Suprapubic skin (tissue), 4 donors: Measurements from ENCODE around the gene MBTPS2. TPM values are rescaled to one million over a fixed set of nuclear protein-coding genes. Genes with fewer than 3 reads are reported as not detected.

Experiments
- DNase-seq, 2 donors: peaks; one replicate each; pipeline ENCODE4 v3.0.0-alpha.2; 2019; ENCODE audit warnings: low spot score in 2 of 2
- H3K27ac ChIP-seq: fragments of 200-600 bp; sonication (generic); one replicate; pipeline ENCODE4 v1.5.1; 2019
- H3K27me3 ChIP-seq: fragments of 200-600 bp; sonication (generic); one replicate; pipeline ENCODE4 v1.5.1; 2019
- H3K36me3 ChIP-seq: fragments of 200-600 bp; sonication (generic); one replicate; pipeline ENCODE4 v1.5.1; 2019
- H3K4me1 ChIP-seq: fragments of 200-600 bp; sonication (generic); one replicate; pipeline ENCODE4 v1.5.1; 2019
- H3K4me3 ChIP-seq: fragments of 200-600 bp; sonication (generic); one replicate; pipeline ENCODE4 v1.5.1; 2019; ENCODE audit warnings: mild to moderate bottlenecking
- H3K9me3 ChIP-seq: fragments of 200-600 bp; sonication (generic); one replicate; pipeline ENCODE4 v1.5.1; 2019
- EP300 ChIP-seq: sonication (generic); formaldehyde crosslinking; IDR thresholded peaks from one replicate; pipeline ENCODE4 v1.6.1; 2017; ENCODE audit warnings: antibody characterized with exemption
- POLR2A ChIP-seq, 2 donors: fragments of 450-650 bp; IDR thresholded peaks; one replicate each; pipeline ENCODE4 v1.6.1; 2017; ENCODE audit warnings: antibody characterized with exemption in 2 of 2, mild to moderate bottlenecking in 2 of 2, moderate library complexity in 2 of 2
- POLR2AphosphoS5 ChIP-seq, 3 donors: sonication (generic); formaldehyde crosslinking; IDR thresholded peaks; one replicate each; pipeline ENCODE4 v1.6.1; 2017; ENCODE audit warnings: antibody characterized with exemption in 3 of 3
- WGBS: methylation state at CpG from one replicate; pipeline ENCODE4 v1.1.5; 2018; 5-methylcytosine and 5-hydroxymethylcytosine counted together
- total RNA-seq, 4 donors: library from RNA; depleted of rRNA; stranded (reverse); fragments of >200 nt; gene quantifications; one replicate each; pipeline ENCODE4 v1.1.0, GENCODE V29; 2016
- TF ChIP-seq, protein P1 (sequence below), 2 donors: fragments of 200-600 bp in 1 of 2; fragments of 450-650 bp in 1 of 2; sonication (generic) in 1 of 2; IDR thresholded peaks; one replicate each; pipeline ENCODE4 v1.5.1; 2016 to 2019; ENCODE audit warnings: antibody characterized with exemption in 2 of 2, mild to moderate bottlenecking in 1 of 2, moderate library complexity in 1 of 2

MBTPS2 gene
- total RNA-seq, 4 donors from 2014 or later = 4.5 to 8.7 (median 5.7) TPM

DNA sequence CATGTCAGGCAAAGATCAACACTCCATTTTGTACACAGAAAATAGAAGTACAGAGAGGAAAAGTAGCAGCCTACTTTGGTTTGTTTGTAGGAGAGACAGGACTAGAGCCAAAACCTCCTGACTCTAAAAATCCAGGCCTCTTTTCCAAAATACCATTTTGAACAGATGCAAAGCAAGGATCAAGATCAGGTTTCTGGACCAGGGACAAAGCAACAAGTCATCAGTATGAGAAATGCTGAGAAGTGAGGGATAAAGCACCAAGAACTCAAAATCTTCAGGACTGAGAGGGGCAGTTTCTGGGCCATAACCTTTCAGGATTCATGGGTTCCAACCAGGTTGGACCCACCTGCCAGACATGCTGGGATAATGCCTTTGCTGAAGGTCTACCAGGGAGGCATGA, 36.6 kb upstream of the MBTPS2 start:
- no peak overlapping the region for H3K27ac ChIP-seq
- no peaks in the 10 kb centered on the region for H3K9me3 ChIP-seq
- H3K4me3 ChIP-seq = no peak overlapping the region
- no peaks in the 10 kb centered on the region for H3K36me3 ChIP-seq
- H3K4me1 ChIP-seq = no peaks in the 10 kb centered on the region
- no peaks in the 10 kb centered on the region for H3K27me3 ChIP-seq
- DNase-seq = no peak
- no peak for TF ChIP-seq EP300
- TF ChIP-seq POLR2AphosphoS5 (IDR thresholded peaks at IDR 0.05) = no peak
- TF ChIP-seq, protein P1, sequence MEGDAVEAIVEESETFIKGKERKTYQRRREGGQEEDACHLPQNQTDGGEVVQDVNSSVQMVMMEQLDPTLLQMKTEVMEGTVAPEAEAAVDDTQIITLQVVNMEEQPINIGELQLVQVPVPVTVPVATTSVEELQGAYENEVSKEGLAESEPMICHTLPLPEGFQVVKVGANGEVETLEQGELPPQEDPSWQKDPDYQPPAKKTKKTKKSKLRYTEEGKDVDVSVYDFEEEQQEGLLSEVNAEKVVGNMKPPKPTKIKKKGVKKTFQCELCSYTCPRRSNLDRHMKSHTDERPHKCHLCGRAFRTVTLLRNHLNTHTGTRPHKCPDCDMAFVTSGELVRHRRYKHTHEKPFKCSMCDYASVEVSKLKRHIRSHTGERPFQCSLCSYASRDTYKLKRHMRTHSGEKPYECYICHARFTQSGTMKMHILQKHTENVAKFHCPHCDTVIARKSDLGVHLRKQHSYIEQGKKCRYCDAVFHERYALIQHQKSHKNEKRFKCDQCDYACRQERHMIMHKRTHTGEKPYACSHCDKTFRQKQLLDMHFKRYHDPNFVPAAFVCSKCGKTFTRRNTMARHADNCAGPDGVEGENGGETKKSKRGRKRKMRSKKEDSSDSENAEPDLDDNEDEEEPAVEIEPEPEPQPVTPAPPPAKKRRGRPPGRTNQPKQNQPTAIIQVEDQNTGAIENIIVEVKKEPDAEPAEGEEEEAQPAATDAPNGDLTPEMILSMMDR (IDR thresholded peaks at IDR 0.05) = no peak
- TF ChIP-seq POLR2A (IDR thresholded peaks at IDR 0.05) = no peak

DNA sequence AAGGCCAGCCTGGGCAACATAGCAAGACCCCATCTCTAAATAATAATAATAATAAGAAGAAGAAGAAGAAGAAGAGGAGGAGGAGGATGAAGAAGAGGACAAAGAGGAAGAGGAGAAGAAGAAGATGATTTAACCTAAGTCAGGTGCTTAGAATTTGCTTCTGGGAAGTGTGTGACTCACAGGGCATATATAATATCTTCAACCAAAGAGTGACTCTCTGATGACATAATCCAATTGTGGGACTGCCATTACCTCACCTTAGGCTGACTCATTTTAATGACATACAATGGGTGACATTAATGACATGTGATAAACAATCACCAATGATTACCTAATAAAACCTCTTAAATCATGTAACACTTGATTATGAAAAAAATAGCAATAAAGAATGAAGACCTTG, 32.7 kb upstream of the MBTPS2 start:
- Histone ChIP-seq H3K4me1 (no peaks in the 10 kb centered on the region), H3K27ac (no peak overlapping the region), H3K9me3 (no peaks in the 10 kb centered on the region), H3K36me3 (no peaks in the 10 kb centered on the region), H3K27me3 (no peaks in the 10 kb centered on the region), H3K4me3 (no peak overlapping the region)
- TF ChIP-seq EP300 (no peak), POLR2A (IDR thresholded peaks at IDR 0.05) (no peak), POLR2AphosphoS5 (IDR thresholded peaks at IDR 0.05) (no peak)
- TF ChIP-seq, protein P1 (IDR thresholded peaks at IDR 0.05) = no peak
- no peak for DNase-seq

DNA sequence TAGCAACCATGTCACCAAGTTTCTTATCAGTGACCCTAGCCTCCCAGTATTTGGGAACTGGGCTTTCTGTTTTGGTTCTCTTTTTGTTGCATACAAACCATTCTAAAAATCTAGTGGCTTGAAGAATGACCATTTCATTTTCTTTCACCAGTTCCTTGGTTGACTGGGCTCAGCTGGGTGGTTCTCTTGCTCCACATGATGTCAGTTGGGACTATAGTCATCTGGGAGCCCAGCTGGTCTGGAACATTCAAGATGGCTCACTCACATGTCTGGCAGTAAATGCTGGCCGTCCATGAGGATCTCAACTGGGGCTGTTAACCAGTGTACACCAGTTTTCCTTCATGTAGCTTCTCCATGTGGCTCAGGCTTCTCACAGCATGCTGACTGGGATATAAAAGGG, 27.6 kb upstream of the MBTPS2 start:
- TF ChIP-seq POLR2A (IDR thresholded peaks at IDR 0.05) (no peak), EP300 (no peak), POLR2AphosphoS5 (IDR thresholded peaks at IDR 0.05) (no peak)
- TF ChIP-seq, protein P1 (IDR thresholded peaks at IDR 0.05) = no peak
- H3K27me3 ChIP-seq = no peaks in the 10 kb centered on the region
- H3K9me3 ChIP-seq = no peaks in the 10 kb centered on the region
- no peak for DNase-seq
- WGBS = 70% methylated on average over 1 of the region's 1 CpG
- H3K27ac ChIP-seq = no peak overlapping the region
- H3K4me3 ChIP-seq = no peak overlapping the region
- H3K36me3 ChIP-seq = no peaks in the 10 kb centered on the region
- no peaks in the 10 kb centered on the region for H3K4me1 ChIP-seq

DNA sequence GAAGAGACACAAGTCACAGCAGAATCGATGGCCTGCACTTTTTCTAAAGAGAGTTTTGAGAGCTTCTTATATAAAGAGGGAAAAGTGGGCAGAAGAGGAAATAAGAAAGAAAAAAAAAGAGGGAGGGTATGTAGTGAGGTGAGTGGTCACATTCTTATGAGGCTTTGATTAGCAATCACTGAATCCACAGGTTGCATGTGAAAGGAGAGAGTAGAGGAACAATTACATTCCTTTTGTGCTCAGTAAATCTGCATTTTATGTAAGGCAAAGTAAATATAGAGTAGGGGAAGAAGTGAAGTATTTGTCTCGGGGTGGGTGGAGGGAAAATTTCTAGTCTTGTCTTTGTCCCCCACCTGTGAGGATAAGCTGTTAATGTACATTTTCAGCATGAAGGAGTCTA, 26.8 kb upstream of the MBTPS2 start:
- Histone ChIP-seq H3K27me3 (no peaks in the 10 kb centered on the region), H3K4me1 (no peaks in the 10 kb centered on the region), H3K4me3 (no peak overlapping the region), H3K36me3 (no peaks in the 10 kb centered on the region), H3K27ac (no peak overlapping the region), H3K9me3 (no peaks in the 10 kb centered on the region)
- WGBS = 82% methylated on average over 2 of the region's 2 CpGs
- DNase-seq = no peak
- no peak for TF ChIP-seq EP300
- TF ChIP-seq, protein P1 (IDR thresholded peaks at IDR 0.05) = no peak
- TF ChIP-seq POLR2AphosphoS5 (IDR thresholded peaks at IDR 0.05) = no peak

DNA sequence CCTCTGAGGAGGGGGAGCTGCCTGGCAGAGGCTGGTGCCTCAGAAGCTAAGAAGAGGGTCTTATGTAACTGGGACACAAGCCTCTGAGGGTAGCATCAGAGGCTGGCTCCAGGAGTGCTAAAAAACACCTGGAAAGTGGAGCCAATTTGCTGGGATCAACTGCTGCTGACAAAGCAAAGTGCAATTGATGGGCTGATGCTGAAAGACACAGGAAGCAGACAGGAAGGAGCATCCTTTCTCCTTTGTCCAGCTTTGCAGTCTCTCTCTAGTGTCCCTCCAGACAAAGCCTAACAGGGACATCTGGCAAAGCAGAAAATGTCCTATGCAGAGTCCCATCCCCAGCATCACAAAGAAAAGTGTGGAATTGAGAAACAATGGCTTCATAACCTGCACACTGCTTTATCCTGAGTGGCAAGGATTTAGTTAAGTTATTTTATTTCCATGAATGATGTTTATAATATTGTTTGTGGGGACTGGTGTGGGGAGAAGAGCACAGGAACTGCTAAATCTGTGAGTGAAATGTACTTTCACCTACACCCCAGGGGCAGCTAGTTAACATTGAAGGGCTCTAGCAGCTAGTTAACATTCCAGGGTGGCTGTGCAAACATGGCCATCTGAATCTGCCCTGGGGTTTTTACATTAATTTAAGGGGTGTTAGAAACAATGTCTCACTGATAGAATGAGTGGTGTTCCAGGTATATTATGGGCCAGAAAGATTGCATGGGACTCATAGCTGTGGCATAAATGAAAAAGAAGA, 25.6 kb upstream of the MBTPS2 start:
- Histone ChIP-seq H3K4me3 (no peak overlapping the region), H3K27ac (no peak overlapping the region), H3K9me3 (no peaks in the 10 kb centered on the region), H3K27me3 (no peaks in the 10 kb centered on the region), H3K4me1 (no peaks in the 10 kb centered on the region), H3K36me3 (no peaks in the 10 kb centered on the region)
- no peak for DNase-seq
- no peak for TF ChIP-seq POLR2AphosphoS5 (IDR thresholded peaks at IDR 0.05)
- TF ChIP-seq, protein P1 (IDR thresholded peaks at IDR 0.05) = no peak
- TF ChIP-seq POLR2A (IDR thresholded peaks at IDR 0.05) = no peak
- TF ChIP-seq EP300 = no peak
